ENCODE results near the gene INO80B. TPM values are rescaled to one million over a fixed set of nuclear protein-coding genes. Genes with fewer than 3 reads are reported as not detected.
A peak's percentile ranks its signal among the peaks of the same experiment; 100 is the strongest.

Gene INO80B
- total RNA-seq, 1 experiment from 2014 or later: 34.2 TPM

- H3K9me2 ChIP-seq (ENCODE audit: insufficient read depth): no peaks in the 10 kb centered on the region
These were observed 31.3 kb downstream of the INO80B start for GRCh38 chr2:74486141-74486540.

GRCh38 chr2:74488643-74489481 lies 34.0 kb downstream of the INO80B start:
- H3K36me3 ChIP-seq (ENCODE audit: low read depth): no peaks in the 10 kb centered on the region
- H4K20me1 ChIP-seq (ENCODE audit: insufficient read depth): no peaks in the 10 kb centered on the region
- no peak overlapping the region for H3K27ac ChIP-seq
- H3K9me2 ChIP-seq (ENCODE audit: insufficient read depth): no peaks in the 10 kb centered on the region
- H2AFZ ChIP-seq: no peak overlapping the region
- TF ChIP-seq, protein P1, sequence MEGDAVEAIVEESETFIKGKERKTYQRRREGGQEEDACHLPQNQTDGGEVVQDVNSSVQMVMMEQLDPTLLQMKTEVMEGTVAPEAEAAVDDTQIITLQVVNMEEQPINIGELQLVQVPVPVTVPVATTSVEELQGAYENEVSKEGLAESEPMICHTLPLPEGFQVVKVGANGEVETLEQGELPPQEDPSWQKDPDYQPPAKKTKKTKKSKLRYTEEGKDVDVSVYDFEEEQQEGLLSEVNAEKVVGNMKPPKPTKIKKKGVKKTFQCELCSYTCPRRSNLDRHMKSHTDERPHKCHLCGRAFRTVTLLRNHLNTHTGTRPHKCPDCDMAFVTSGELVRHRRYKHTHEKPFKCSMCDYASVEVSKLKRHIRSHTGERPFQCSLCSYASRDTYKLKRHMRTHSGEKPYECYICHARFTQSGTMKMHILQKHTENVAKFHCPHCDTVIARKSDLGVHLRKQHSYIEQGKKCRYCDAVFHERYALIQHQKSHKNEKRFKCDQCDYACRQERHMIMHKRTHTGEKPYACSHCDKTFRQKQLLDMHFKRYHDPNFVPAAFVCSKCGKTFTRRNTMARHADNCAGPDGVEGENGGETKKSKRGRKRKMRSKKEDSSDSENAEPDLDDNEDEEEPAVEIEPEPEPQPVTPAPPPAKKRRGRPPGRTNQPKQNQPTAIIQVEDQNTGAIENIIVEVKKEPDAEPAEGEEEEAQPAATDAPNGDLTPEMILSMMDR (conservative IDR thresholded peaks at IDR 0.05): no peak
- TF ChIP-seq EZH2 (IDR thresholded peaks at IDR 0.05; ENCODE audit: low read depth): no peak
- POLR2A ChIA-PET (ENCODE audit: unreplicated experiment): interaction anchor here (0.6 kb wide), 1 partner anchor 310 kb away, joined by 5 read pairs; the partner anchor contains the start of gene MOB1A
- no peaks in the 10 kb centered on the region for H3K9me3 ChIP-seq (ENCODE audit: insufficient read depth, low read depth)
- H3K4me2 ChIP-seq: 0 out of 2 replicates have a peak overlapping the region, but pooled peaks have one; percentile 15
- H3K79me2 ChIP-seq (ENCODE audit: low read depth): peaks cover 8% of the 10 kb centered on the region; the same call in 1 of the 2 replicates
- no peaks in the 10 kb centered on the region for H3K27me3 ChIP-seq (ENCODE audit: insufficient read depth, low read depth)
- H3F3A ChIP-seq (ENCODE audit: insufficient read depth, low read depth): peaks cover 15% of the 10 kb centered on the region
- no peak overlapping the region for H3K4me3 ChIP-seq
- H3K4me1 ChIP-seq (replicated peaks; ENCODE audit: insufficient read depth): peaks cover 12% of the 10 kb centered on the region; the same call in 1 of the 2 replicates
- no peak for DNase-seq
- CTCF ChIA-PET: no interaction called here
- intact Hi-C loops (cut with micrococcal nuclease; ENCODE audit: unreplicated experiment): loop anchor here (10.0 kb wide), 1 partner anchor 166 kb away; the partner anchor contains the start of gene SEMA4F
- no TSS peak for BruUV-seq (replicated peaks)

More at GRCh38 chr2:74486141-74486540, 31.3 kb downstream of the INO80B start:
- H3K27me3 ChIP-seq (ENCODE audit: insufficient read depth, low read depth): no peaks in the 10 kb centered on the region
- H3F3A ChIP-seq (ENCODE audit: insufficient read depth, low read depth): peaks cover 15% of the 10 kb centered on the region
- H3K4me3 ChIP-seq: no peak overlapping the region
- H3K27ac ChIP-seq: no peak overlapping the region
- no peak overlapping the region for H3K4me2 ChIP-seq
- H3K4me1 ChIP-seq (replicated peaks; ENCODE audit: insufficient read depth): peaks cover 19% of the 10 kb centered on the region
- H3K36me3 ChIP-seq (ENCODE audit: low read depth): no peaks in the 10 kb centered on the region
- H2AFZ ChIP-seq: no peak overlapping the region
- H3K79me2 ChIP-seq (ENCODE audit: low read depth): peaks cover 27% of the 10 kb centered on the region
- TF ChIP-seq EZH2 (IDR thresholded peaks at IDR 0.05; ENCODE audit: low read depth): no peak
- TF ChIP-seq, protein P1 (conservative IDR thresholded peaks at IDR 0.05): no peak
- no TSS peak for BruUV-seq (replicated peaks)
- ChIA-PET POLR2A (ENCODE audit: unreplicated experiment) (no interaction called here), CTCF (interaction anchor here (0.7 kb wide), 1 partner anchor 25 kb away, joined by 4 read pairs; no protein-coding TSS in a partner anchor)
- H4K20me1 ChIP-seq (ENCODE audit: insufficient read depth): no peaks in the 10 kb centered on the region
- no peaks in the 10 kb centered on the region for H3K9me3 ChIP-seq (ENCODE audit: insufficient read depth, low read depth)
- DNase-seq: peak in 1 of 2 experiments; percentile 20
- intact Hi-C loops (cut with micrococcal nuclease; ENCODE audit: unreplicated experiment): loop anchor here (10.0 kb wide), 1 partner anchor 169 kb away; the partner anchor contains the start of gene SEMA4F

GRCh38 chr2:74489906-74490305 lies 35.0 kb downstream of the INO80B start:
- TF ChIP-seq EZH2 (IDR thresholded peaks at IDR 0.05; ENCODE audit: low read depth): no peak
- TF ChIP-seq, protein P1 (conservative IDR thresholded peaks at IDR 0.05): no peak
- no peaks in the 10 kb centered on the region for H3K36me3 ChIP-seq (ENCODE audit: low read depth)
- no peak for DNase-seq
- intact Hi-C loops (cut with micrococcal nuclease; ENCODE audit: unreplicated experiment): loop anchor here (10.0 kb wide), 1 partner anchor 165 kb away; the partner anchor contains the start of gene SEMA4F
- no peak overlapping the region for H3K27ac ChIP-seq
- no peak overlapping the region for H3K4me2 ChIP-seq
- no peaks in the 10 kb centered on the region for H3K27me3 ChIP-seq (ENCODE audit: insufficient read depth, low read depth)
- H3K9me2 ChIP-seq (ENCODE audit: insufficient read depth): no peaks in the 10 kb centered on the region
- H3K79me2 ChIP-seq (ENCODE audit: low read depth): no peaks in the 10 kb centered on the region
- ChIA-PET CTCF (no interaction called here), POLR2A (ENCODE audit: unreplicated experiment) (no interaction called here)
- H3K9me3 ChIP-seq (ENCODE audit: insufficient read depth, low read depth): no peaks in the 10 kb centered on the region
- no TSS peak for BruUV-seq (replicated peaks)
- H3K4me1 ChIP-seq (replicated peaks; ENCODE audit: insufficient read depth): peaks cover 12% of the 10 kb centered on the region; the same call in 1 of the 2 replicates
- H3F3A ChIP-seq (ENCODE audit: insufficient read depth, low read depth): peaks cover 15% of the 10 kb centered on the region
- H4K20me1 ChIP-seq (ENCODE audit: insufficient read depth): no peaks in the 10 kb centered on the region
- H2AFZ ChIP-seq: no peak overlapping the region
- no peak overlapping the region for H3K4me3 ChIP-seq

All from PC-9 (cell line).